Suppressor macrophage treated with lipopolysaccharide for 4 hours (primary cell): ENCODE results near the gene TMPRSS3.
A peak's percentile ranks its signal among the peaks of the same experiment; 100 is the strongest.

Experiments used
- DNase-seq: peaks from one replicate; pipeline ENCODE4 v3.0.0-alpha.2; 2020

The TMPRSS3 gene

GRCh38 chr21:42348762-42349161, 47.1 kb downstream of the TMPRSS3 start:
- no peak for DNase-seq

GRCh38 chr21:42347601-42348327, 48.1 kb downstream of the TMPRSS3 start:
- DNase-seq: no peak

- DNase-seq: no peak
Observed at GRCh38 chr21:42346866-42347600, 48.8 kb downstream of the TMPRSS3 start.

- DNase-seq: no peak
Observed at GRCh38 chr21:42346441-42346840, 49.4 kb downstream of the TMPRSS3 start.

GRCh38 chr21:42344631-42345030, 51.2 kb downstream of the TMPRSS3 start:
- no peak for DNase-seq

- DNase-seq: no peak
Observed at GRCh38 chr21:42343963-42344510, 51.8 kb downstream of the TMPRSS3 start.

- DNase-seq: no peak
Observed at GRCh38 chr21:42343556-42343955, 52.3 kb downstream of the TMPRSS3 start.

GRCh38 chr21:42343101-42343500, 52.8 kb downstream of the TMPRSS3 start:
- no peak for DNase-seq

GRCh38 chr21:42341776-42342542, 53.9 kb downstream of the TMPRSS3 start:
- no peak for DNase-seq

- DNase-seq: no peak
Observed at GRCh38 chr21:42340187-42341050, 55.4 kb downstream of the TMPRSS3 start.

GRCh38 chr21:42338729-42339715, 56.8 kb downstream of the TMPRSS3 start:
- no peak for DNase-seq

- peak; percentile 73 for DNase-seq
Observed at GRCh38 chr21:42337830-42338728, 57.8 kb downstream of the TMPRSS3 start.

GRCh38 chr21:42337276-42337675, 58.6 kb downstream of the TMPRSS3 start:
- no peak for DNase-seq

GRCh38 chr21:42336054-42336453, 59.8 kb downstream of the TMPRSS3 start:
- no peak for DNase-seq

GRCh38 chr21:42332557-42333317, 63.1 kb downstream of the TMPRSS3 start:
- no peak for DNase-seq

GRCh38 chr21:42331660-42332059, 64.2 kb downstream of the TMPRSS3 start:
- no peak for DNase-seq

- DNase-seq: no peak
Observed at GRCh38 chr21:42330380-42331371, 65.2 kb downstream of the TMPRSS3 start.

GRCh38 chr21:42324896-42325295, 71.0 kb downstream of the TMPRSS3 start:
- no peak for DNase-seq
